ENCODE results near the gene FRAT2.
"Not testable (repeated sequence)": the region's sequence is repeated elsewhere in the genome, so short reads cannot be mapped to it uniquely, and the experiment has no call there.

The FRAT2 gene

GRCh38 chr10:97298223-97298571 lies 36.3 kb downstream of the FRAT2 start:
- no peak for DNase-seq (ENCODE audit: low read depth)
- H3K4me3 ChIP-seq (ENCODE audit: low read depth, low read length): no peak overlapping the region

DNA sequence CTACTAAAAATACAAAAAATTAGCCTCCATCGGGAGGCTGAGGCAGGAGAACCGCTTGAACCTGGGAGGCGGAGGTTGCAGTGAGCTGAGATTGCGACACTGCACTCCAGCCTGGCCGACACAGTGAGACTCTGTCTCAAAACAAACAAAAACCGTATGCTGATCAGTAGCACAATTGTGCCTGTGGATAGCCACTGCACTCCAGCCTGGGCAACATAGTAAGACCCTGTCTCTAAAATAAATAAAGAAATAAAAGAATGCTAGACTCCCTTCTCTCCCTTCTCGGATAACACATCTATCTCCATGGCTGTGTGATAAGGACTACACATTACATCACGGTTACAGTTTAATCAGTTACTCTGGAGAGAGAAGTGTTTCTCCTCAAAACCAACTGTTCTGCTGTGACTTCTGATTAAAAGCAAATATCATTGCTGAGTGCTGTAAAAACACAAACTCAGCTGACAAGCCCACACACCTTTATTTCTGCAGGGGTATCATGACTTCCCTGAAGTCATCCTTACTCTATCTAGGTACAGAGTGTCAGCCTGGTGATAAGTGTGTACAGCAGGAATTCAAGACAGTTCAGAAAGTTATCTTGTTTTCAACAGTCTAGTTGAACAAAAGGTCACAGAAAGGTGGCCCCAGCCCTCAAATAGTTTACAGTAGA lies 36.8 kb downstream of the FRAT2 start:
- H3K4me3 ChIP-seq (ENCODE audit: low read depth, low read length): no peak overlapping the region
- DNase-seq (ENCODE audit: low read depth): no peak

- no peak for DNase-seq (ENCODE audit: low read depth)
- no peak overlapping the region for H3K4me3 ChIP-seq (ENCODE audit: low read depth, low read length)
Measured at GRCh38 chr10:97292862-97293198, 41.7 kb downstream of the FRAT2 start.

DNA sequence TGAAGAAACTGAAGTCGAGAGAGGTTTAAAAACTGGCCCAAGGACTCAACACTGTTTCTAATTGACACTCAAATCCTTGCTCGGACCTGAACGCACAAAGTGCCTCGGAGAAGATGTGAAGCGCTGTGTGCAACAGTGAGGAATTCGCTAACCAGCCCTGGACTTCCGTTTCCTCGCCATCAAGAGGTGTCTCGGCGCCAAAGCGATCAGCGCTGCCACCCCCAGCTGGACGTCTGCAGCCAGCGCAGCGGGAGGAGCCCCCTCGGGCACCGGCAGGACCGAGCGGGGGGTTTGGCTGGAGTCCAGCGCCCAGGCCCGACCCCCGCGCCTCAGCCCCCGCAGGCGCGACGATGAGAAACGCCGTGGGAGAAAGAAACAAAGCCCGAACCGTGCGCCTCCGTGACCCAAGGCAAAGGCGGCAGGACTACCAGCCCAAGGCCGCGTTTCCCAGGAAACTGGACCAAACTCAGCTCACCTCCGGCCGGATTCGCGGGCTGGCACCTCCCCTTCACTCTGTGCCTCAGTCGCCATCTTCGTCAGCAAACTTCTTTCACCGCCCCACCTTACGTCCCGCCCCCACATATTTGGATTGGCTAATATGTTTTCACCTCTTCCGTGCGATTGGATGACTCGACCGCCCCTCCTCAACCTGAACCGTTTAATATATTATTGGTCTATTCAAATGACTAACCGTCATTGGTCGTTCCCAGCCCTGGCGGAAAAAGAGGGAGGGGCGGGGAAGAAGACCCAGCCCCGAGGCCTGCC lies 42.2 kb downstream of the FRAT2 start, which contains the start of gene ARHGAP19:
Gene ARHGAP19 (minus strand): TSS at position 541 of the 765 bp plus-strand sequence. CDS start 10 bp downstream, at position 531.
- DNase-seq (ENCODE audit: low read depth): peak; percentile 92
- peak within 1 kb of the TSS; percentile 87 for H3K4me3 ChIP-seq (ENCODE audit: low read depth, low read length)

DNA sequence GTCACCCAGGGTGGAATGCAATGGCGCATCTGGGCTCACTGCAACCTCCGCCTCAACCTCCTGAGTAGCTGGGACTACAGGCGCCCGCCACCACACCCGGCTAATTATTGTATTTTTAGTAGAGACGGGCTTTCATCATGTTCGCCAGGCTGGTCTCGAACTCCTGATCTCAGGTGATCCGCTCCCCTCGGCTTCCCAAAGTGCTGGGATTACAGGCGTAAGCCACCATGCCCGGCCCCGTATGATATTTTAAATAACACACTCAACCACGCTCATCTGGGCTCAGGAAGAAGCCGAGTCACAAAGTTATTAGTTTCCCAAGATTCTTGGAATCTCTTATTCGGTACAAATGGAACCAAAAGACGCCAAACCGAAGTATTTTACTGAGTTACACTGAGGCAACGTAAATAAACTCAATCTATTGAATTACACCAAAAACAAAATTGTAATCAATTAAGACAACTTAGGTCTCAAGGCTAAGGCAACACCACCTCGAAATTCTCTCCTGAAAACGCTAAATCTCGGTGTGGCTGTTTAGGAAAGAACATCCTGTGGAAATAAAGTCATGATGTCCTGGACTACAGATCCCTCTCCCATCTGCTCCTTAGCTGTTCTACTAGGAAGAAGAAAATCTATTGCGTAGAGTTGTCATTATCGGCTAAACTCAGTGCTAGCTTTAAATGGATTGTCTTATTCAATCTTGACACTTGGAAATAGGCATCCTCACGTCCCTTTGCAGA lies 43.0 kb downstream of the FRAT2 start:
- H3K4me3 ChIP-seq (ENCODE audit: low read depth, low read length): peak overlapping the region; percentile 87
- no peak for DNase-seq (ENCODE audit: low read depth)

DNA sequence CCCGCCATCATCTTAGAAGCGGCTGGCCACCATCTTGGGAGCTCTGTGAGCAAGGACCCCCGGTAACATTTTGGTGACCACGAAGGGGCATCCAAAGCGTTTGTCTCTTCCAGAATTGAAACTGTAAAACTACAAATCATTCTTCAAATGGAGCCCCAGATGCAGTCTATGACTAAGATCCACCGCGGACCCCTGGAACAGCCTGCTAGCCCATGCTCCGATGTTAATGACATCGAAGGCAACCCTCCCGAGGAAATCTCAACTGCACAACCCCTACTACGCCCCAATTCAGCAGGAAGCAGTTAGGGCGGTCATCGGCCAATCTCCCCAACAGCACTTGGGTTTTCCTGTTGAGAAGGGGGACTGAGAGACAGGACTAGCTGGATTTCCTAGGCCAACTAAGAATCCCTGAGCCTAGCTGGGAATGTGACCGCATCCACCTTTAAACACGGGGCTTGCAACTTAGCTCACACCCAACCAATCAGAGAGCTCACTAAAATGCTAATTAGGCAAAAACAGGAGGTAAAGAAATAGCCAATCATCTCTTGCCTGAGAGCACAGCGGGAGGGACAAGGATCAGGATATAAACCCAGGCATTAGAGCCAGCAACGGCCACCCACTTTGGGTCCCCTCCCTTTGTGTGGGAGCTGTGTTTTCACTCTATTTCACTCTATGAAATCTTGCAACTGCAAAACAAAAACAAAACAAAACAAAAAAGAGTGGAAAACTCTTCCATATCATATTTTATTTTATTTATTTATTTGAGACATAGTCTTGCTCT lies 43.8 kb downstream of the FRAT2 start:
- DNase-seq (ENCODE audit: low read depth): not testable (repeated sequence)
- H3K4me3 ChIP-seq (ENCODE audit: low read depth, low read length): peak overlapping the region; percentile 87

- not testable (repeated sequence) for DNase-seq (ENCODE audit: low read depth); H3K4me3 ChIP-seq (ENCODE audit: low read depth, low read length)
Measured at GRCh38 chr10:97290076-97290475, 44.5 kb downstream of the FRAT2 start.

Data from skeletal muscle cell (primary cell).